Keratinocyte (primary cell): Measurements from ENCODE around the gene F12. TPM values are rescaled to one million over a fixed set of nuclear protein-coding genes. Genes with fewer than 3 reads are reported as not detected.

Source experiments
- DNase-seq: peaks from one replicate; pipeline ENCODE4 v3.0.0-alpha.2; 2011; ENCODE audit warnings: low read depth, missing footprints, low spot score
- FAIRE-seq: peaks from 2 replicates; lab custom pipeline; 2011; peaks lifted over from hg19 to GRCh38; lab: Jason Lieb, UNC
- H2AFZ ChIP-seq: 2 replicates; pipeline ENCODE4 v1.6.0; 2012; ENCODE audit warnings: low read length, control low read depth, inconsistent platforms; ENCODE audit not compliant: control insufficient read depth
- H3K27ac ChIP-seq: 2 replicates; pipeline ENCODE4 v1.5.1; 2011; ENCODE audit warnings: low read length; ENCODE audit not compliant: control insufficient read depth, insufficient read depth
- H3K27me3 ChIP-seq: 3 replicates; pipeline ENCODE4 v1.6.0; 2011; ENCODE audit warnings: low read length; ENCODE audit not compliant: control insufficient read depth, insufficient read depth; ENCODE audit errors: extremely low read depth
- H3K36me3 ChIP-seq, 2 experiments: 2 replicates in 1 of 2; 3 replicates in 1 of 2; pipeline ENCODE4 v1.5.1; 2011; ENCODE audit warnings: low read length in 2 of 2, mild to moderate bottlenecking in 1 of 2; ENCODE audit not compliant: control insufficient read depth in 2 of 2, insufficient read depth in 2 of 2; ENCODE audit errors: extremely low read depth in 1 of 2
- H3K4me1 ChIP-seq: 3 replicates; pipeline ENCODE4 v1.5.1; 2011; ENCODE audit warnings: low read length; ENCODE audit not compliant: control insufficient read depth, insufficient read depth; ENCODE audit errors: extremely low read depth
- H3K4me2 ChIP-seq: 3 replicates; pipeline ENCODE4 v1.6.0; 2011; ENCODE audit warnings: low read depth, low read length; ENCODE audit not compliant: control insufficient read depth, insufficient read depth; ENCODE audit errors: extremely low read depth
- H3K4me3 ChIP-seq, 3 experiments: fragments of 200-600 bp in 1 of 3; sonication (generic) in 1 of 3; 2 replicates in 2 of 3; 3 replicates in 1 of 3; pipeline ENCODE4 v1.5.1; 2011 to 2016; ENCODE audit warnings: low read length in 3 of 3, mild to moderate bottlenecking in 3 of 3, control low read depth in 2 of 3, inconsistent platforms in 1 of 3, low read depth in 1 of 3, mixed read lengths in 1 of 3, mixed run types in 1 of 3, moderate library complexity in 1 of 3; ENCODE audit not compliant: control insufficient read depth in 2 of 3, insufficient read depth in 2 of 3; ENCODE audit errors: extremely low read depth in 1 of 3
- H3K79me2 ChIP-seq: 2 replicates; pipeline ENCODE4 v1.6.0; 2012; ENCODE audit warnings: low read length; ENCODE audit not compliant: control insufficient read depth, insufficient read depth
- H3K9ac ChIP-seq: 3 replicates; pipeline ENCODE4 v1.6.0; 2011; ENCODE audit warnings: low read length; ENCODE audit not compliant: control insufficient read depth, insufficient read depth; ENCODE audit errors: extremely low read depth
- H3K9me1 ChIP-seq: 3 replicates; pipeline ENCODE4 v1.6.0; 2011; ENCODE audit warnings: low read length; ENCODE audit not compliant: control insufficient read depth, insufficient read depth; ENCODE audit errors: extremely low read depth
- H3K9me3 ChIP-seq: 2 replicates; pipeline ENCODE4 v1.5.1; 2012; ENCODE audit warnings: low read depth, low read length; ENCODE audit not compliant: control insufficient read depth
- H4K20me1 ChIP-seq: 3 replicates; pipeline ENCODE4 v1.6.0; 2011; ENCODE audit warnings: low read length; ENCODE audit not compliant: control insufficient read depth, insufficient read depth; ENCODE audit errors: extremely low read depth
- CTCF ChIP-seq, 3 experiments: IDR thresholded peaks in 1 of 3; conservative IDR thresholded peaks in 1 of 3; optimal IDR thresholded peaks in 1 of 3; 2 replicates in 2 of 3; 3 replicates in 1 of 3; pipeline versions ENCODE3 to v1.5.1; 2011; ENCODE audit warnings: low read length in 3 of 3, mild to moderate bottlenecking in 3 of 3, moderate library complexity in 2 of 3, control low read depth in 1 of 3, inconsistent platforms in 1 of 3; ENCODE audit not compliant: insufficient read depth in 2 of 3; ENCODE audit errors: extremely low read depth in 1 of 3
- EZH2 ChIP-seq: IDR thresholded peaks from one replicate; pipeline ENCODE4 v1.6.1; 2012; ENCODE audit warnings: inconsistent platforms, mild to moderate bottlenecking, low read length, moderate library complexity
- dilution Hi-C: fragments of 300-500 bp; cut with MboI; formaldehyde crosslinking; loops from one replicate; pipeline ENCODE4 v1.7.0; 2020; ENCODE audit warnings: low sequenced_read_pairs; ENCODE audit not compliant: extremely low pct_ligation_motif_present
- polyA plus RNA-seq, 5 experiments: library from polyadenylated mRNA; depleted of rRNA in 3 of 5; stranded (reverse) in 3 of 5; stranded (forward) in 1 of 5; unstranded in 1 of 5; fragments of >200 nt; gene quantifications; 1 replicate in 1 of 5; 2 replicates in 3 of 5; 3 replicates in 1 of 5; pipeline versions ENCODE4 v1.2.1 to v1.2.3, GENCODE V29; 2011 to 2012; ENCODE audit warnings: missing spikeins in 2 of 5, low read depth in 1 of 5, low replicate concordance in 1 of 5

Gene F12
- polyA plus RNA-seq, 1 donor (not counting 4 experiments of a cell fraction or from before 2014, with no cell fraction given): 7.7 TPM

GRCh38 chr5:177372034-177372896 lies 37.1 kb downstream of the F12 start:
- Histone ChIP-seq H3K4me1 (peaks cover 48% of the 10 kb centered on the region), H3K9me3 (no peaks in the 10 kb centered on the region), H3K9ac (no peak overlapping the region), H3K4me3 (peak overlapping the region in 1 of 3 experiments; percentile 52), H4K20me1 (no peaks in the 10 kb centered on the region), H3K27me3 (no peaks in the 10 kb centered on the region), H3K79me2 (no peaks in the 10 kb centered on the region), H2AFZ (no peak overlapping the region), H3K36me3 (peaks cover 0 to 19% of the 10 kb centered on the region in 2 experiments), H3K27ac (no peak overlapping the region), H3K4me2 (peak overlapping the region; percentile 73), H3K9me1 (no peaks in the 10 kb centered on the region)
- FAIRE-seq: no peak
- dilution Hi-C loops: no loop called here
- no peak for TF ChIP-seq CTCF (optimal IDR thresholded peaks at IDR 0.05 in 1 of 3, IDR thresholded peaks at IDR 0.05 in 1 of 3, conservative IDR thresholded peaks at IDR 0.05 in 1 of 3; ENCODE audit: extremely low read depth in 1 of 3, insufficient read depth in 2 of 3, low read length in 3 of 3)
- no peak for TF ChIP-seq EZH2
- no peak for DNase-seq

GRCh38 chr5:177371120-177372033 lies 38.0 kb downstream of the F12 start:
- dilution Hi-C loops: no loop called here
- no peak for FAIRE-seq
- H3K4me3 ChIP-seq: peak overlapping the region; percentile 5 to 63 (median 52)
- no peaks in the 10 kb centered on the region for H4K20me1 ChIP-seq
- H3K9me1 ChIP-seq: no peaks in the 10 kb centered on the region
- no peaks in the 10 kb centered on the region for H3K79me2 ChIP-seq
- H3K9ac ChIP-seq: peak overlapping the region; percentile 30
- H3K9me3 ChIP-seq: no peaks in the 10 kb centered on the region
- no peak for TF ChIP-seq CTCF (optimal IDR thresholded peaks at IDR 0.05 in 1 of 3, IDR thresholded peaks at IDR 0.05 in 1 of 3, conservative IDR thresholded peaks at IDR 0.05 in 1 of 3; ENCODE audit: extremely low read depth in 1 of 3, insufficient read depth in 2 of 3, low read length in 3 of 3)
- no peak for TF ChIP-seq EZH2
- H3K36me3 ChIP-seq: peaks cover 0 to 19% of the 10 kb centered on the region in 2 experiments
- H3K27ac ChIP-seq: peak overlapping the region; percentile 26
- DNase-seq: no peak
- H3K27me3 ChIP-seq: no peaks in the 10 kb centered on the region
- peaks cover 52% of the 10 kb centered on the region for H3K4me1 ChIP-seq
- peak overlapping the region; percentile 42 for H2AFZ ChIP-seq
- H3K4me2 ChIP-seq: peak overlapping the region; percentile 73
